ENCODE data around the gene FDXR. TPM values are rescaled to one million over a fixed set of nuclear protein-coding genes. Genes with fewer than 3 reads are reported as not detected.

FDXR gene
- total RNA-seq, 1 donor from 2014 or later, result 93.1 TPM

GRCh38 chr17:74892974-74893911, 20.4 kb upstream of the FDXR start, which contains the start of gene FADS6:
Gene FADS6, minus strand, starts transcription at chr17:74893633. Its CDS starts 38 bp downstream, at chr17:74893595.
- no peak for TF ChIP-seq CTCF (IDR thresholded peaks at IDR 0.05)
- peaks cover 12% of the 10 kb centered on the region for H3K27me3 ChIP-seq

GRCh38 chr17:74892013-74892841, 19.4 kb upstream of the FDXR start:
- no peak for TF ChIP-seq CTCF (IDR thresholded peaks at IDR 0.05)
- Histone ChIP-seq H3K4me1 (peaks cover 0 to 7% of the 10 kb centered on the region in 2 donors), H3K36me3 (no peaks in the 10 kb centered on the region), H3K9me3 (no peaks in the 10 kb centered on the region), H3K27ac (no peak overlapping the region), H3K4me3 (no peak overlapping the region), H3K27me3 (peaks cover 12% of the 10 kb centered on the region)
- intact Hi-C loops (cut with DNase I), result no loop called here
- DNase-seq (ENCODE audit: low spot score in 2 of 2), result no peak

More at GRCh38 chr17:74892974-74893911, 20.4 kb upstream of the FDXR start, which contains the start of gene FADS6:
- intact Hi-C loops (cut with DNase I), result no loop called here
- peaks cover 0 to 7% of the 10 kb centered on the region in 2 donors for H3K4me1 ChIP-seq
- H3K9me3 ChIP-seq, result no peaks in the 10 kb centered on the region
- peak within 1 kb of the TSS; percentile 48 to 54 for H3K4me3 ChIP-seq
- no peak for DNase-seq (ENCODE audit: low spot score in 2 of 2)
- H3K36me3 ChIP-seq, result no peaks in the 10 kb centered on the region
- no peak within 1 kb of the TSS for H3K27ac ChIP-seq

GRCh38 chr17:74890554-74890953, 17.8 kb upstream of the FDXR start:
- H3K36me3 ChIP-seq, result no peaks in the 10 kb centered on the region
- no peaks in the 10 kb centered on the region for H3K9me3 ChIP-seq
- peaks cover 0 to 7% of the 10 kb centered on the region in 2 donors for H3K4me1 ChIP-seq
- H3K27me3 ChIP-seq, result peaks cover 12% of the 10 kb centered on the region
- H3K4me3 ChIP-seq, result no peak overlapping the region
- no peak for TF ChIP-seq CTCF (IDR thresholded peaks at IDR 0.05)
- no peak overlapping the region for H3K27ac ChIP-seq
- intact Hi-C loops (cut with DNase I), result no loop called here
- DNase-seq (ENCODE audit: low spot score in 2 of 2), result no peak

- Histone ChIP-seq H3K9me3 (no peaks in the 10 kb centered on the region), H3K27ac (no peak overlapping the region), H3K4me1 (peaks cover 0 to 5% of the 10 kb centered on the region in 2 donors), H3K27me3 (peaks cover 6% of the 10 kb centered on the region), H3K4me3 (no peak overlapping the region), H3K36me3 (no peaks in the 10 kb centered on the region)
- no peak for TF ChIP-seq CTCF (IDR thresholded peaks at IDR 0.05)
- no peak for DNase-seq (ENCODE audit: low spot score in 2 of 2)
- intact Hi-C loops (cut with DNase I), result no loop called here
These were observed 15.7 kb upstream of the FDXR start for GRCh38 chr17:74888469-74888868.

GRCh38 chr17:74883241-74883745, 10.5 kb upstream of the FDXR start:
- intact Hi-C loops (cut with DNase I), result no loop called here
- H3K4me3 ChIP-seq, result no peak overlapping the region
- H3K27me3 ChIP-seq, result no peaks in the 10 kb centered on the region
- no peak for DNase-seq (ENCODE audit: low spot score in 2 of 2)
- H3K36me3 ChIP-seq, result no peaks in the 10 kb centered on the region
- no peak for TF ChIP-seq CTCF (IDR thresholded peaks at IDR 0.05)
- H3K9me3 ChIP-seq, result no peaks in the 10 kb centered on the region
- H3K27ac ChIP-seq, result no peak overlapping the region
- H3K4me1 ChIP-seq, result no peaks in the 10 kb centered on the region
